Retinal pigment epithelial cell (primary cell): ENCODE measurements around the gene NPC1.
A peak's percentile ranks its signal among the peaks of the same experiment; 100 is the strongest.

Experiments
- DNase-seq: peaks from one replicate; pipeline ENCODE4 v3.0.0-alpha.2; 2010; ENCODE audit warnings: low read depth
- H3K4me3 ChIP-seq: 2 replicates; pipeline ENCODE4 v1.5.1; 2011; ENCODE audit warnings: mild to moderate bottlenecking, low read length, control low read depth, moderate library complexity
- CTCF ChIP-seq: conservative IDR thresholded peaks from 2 replicates; pipeline ENCODE4 v1.5.1; 2011; ENCODE audit warnings: low read depth, low read length, control low read depth, inconsistent platforms

The NPC1 gene

GRCh38 chr18:23586249-23587196, at the start of gene NPC1:
NPC1 (minus strand) TSS chr18:23586506; CDS start chr18:23586343, 163 bp downstream.
- peak; percentile 87 for DNase-seq
- peak; percentile 84 for TF ChIP-seq CTCF
- H3K4me3 ChIP-seq, result peak within 1 kb of the TSS; percentile 80

- no peak for DNase-seq
- no peak for TF ChIP-seq CTCF
- no peak overlapping the region for H3K4me3 ChIP-seq
Observed at GRCh38 chr18:23636071-23636399, 49.7 kb upstream of the NPC1 start.

- no peak for DNase-seq
- no peak overlapping the region for H3K4me3 ChIP-seq
- TF ChIP-seq CTCF, result no peak
Observed at GRCh38 chr18:23635283-23636070, 49.2 kb upstream of the NPC1 start.

GRCh38 chr18:23634692-23635091, 48.4 kb upstream of the NPC1 start:
- no peak for DNase-seq
- no peak for TF ChIP-seq CTCF
- H3K4me3 ChIP-seq, result no peak overlapping the region

- H3K4me3 ChIP-seq, result no peak overlapping the region
- no peak for DNase-seq
- TF ChIP-seq CTCF, result no peak
Observed at GRCh38 chr18:23632615-23633014, 46.3 kb upstream of the NPC1 start.

GRCh38 chr18:23631746-23632145, 45.4 kb upstream of the NPC1 start:
- DNase-seq, result no peak
- H3K4me3 ChIP-seq, result no peak overlapping the region
- TF ChIP-seq CTCF, result no peak
